Prostate gland (tissue), 2 donors: Measurements from ENCODE around the gene C2CD4C.

Experiments
- CTCF ChIP-seq, 4 experiments: fragments of 200-600 bp in 2 of 4; fragments of 450-650 bp in 2 of 4; sonication (generic) in 2 of 4; IDR thresholded peaks; 1 replicate in 3 of 4; 2 replicates in 1 of 4; pipeline ENCODE4 v1.5.1; 2016 to 2019; ENCODE audit warnings: antibody characterized with exemption in 4 of 4, mild to moderate bottlenecking in 2 of 4, moderate library complexity in 2 of 4
- POLR2A ChIP-seq: fragments of 450-650 bp; IDR thresholded peaks from one replicate; pipeline ENCODE4 v1.6.1; 2016; ENCODE audit warnings: antibody characterized with exemption, mild to moderate bottlenecking
- POLR2AphosphoS5 ChIP-seq: sonication (generic); formaldehyde crosslinking; IDR thresholded peaks from one replicate; pipeline ENCODE4 v1.6.1; 2017; ENCODE audit warnings: antibody characterized with exemption

GRCh38 chr19:406135-406781 lies 2.7 kb downstream of the C2CD4C start:
- TF ChIP-seq CTCF (IDR thresholded peaks at IDR 0.05): no peak
- TF ChIP-seq POLR2A: no peak
- no peak for TF ChIP-seq POLR2AphosphoS5
